Right forelimb (tissue), 1 donor: ENCODE data around the gene NDUFA8.

Experiments used
- DNase-seq: peaks from one replicate; pipeline ENCODE4 v3.0.0-alpha.2; 2018

Gene NDUFA8

GRCh38 chr9:122183501-122183900, 23.9 kb upstream of the NDUFA8 start:
- DNase-seq: no peak

DNA sequence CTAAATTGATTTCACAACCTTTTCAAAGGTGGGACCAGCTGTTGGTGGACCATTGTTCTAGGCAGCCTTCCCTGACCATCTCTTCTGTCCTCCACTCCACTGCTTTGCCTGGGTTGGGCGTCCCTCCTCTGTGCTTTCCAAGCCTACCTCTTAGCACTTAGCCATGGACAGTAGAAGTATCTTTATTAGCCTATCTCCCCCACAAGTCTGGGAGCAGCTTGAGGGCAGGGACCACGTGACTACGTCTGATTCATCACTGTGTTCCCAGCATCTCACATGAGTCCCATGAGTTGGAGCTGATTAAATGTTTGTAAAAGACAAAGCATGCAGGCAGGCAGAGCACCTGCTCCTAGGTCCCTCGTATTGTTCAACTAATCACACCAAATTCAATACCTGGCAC, 21.1 kb upstream of the NDUFA8 start:
- no peak for DNase-seq

- no peak for DNase-seq
Measured at GRCh38 chr9:122179690-122180074, 20.1 kb upstream of the NDUFA8 start.

GRCh38 chr9:122179054-122179689, 19.6 kb upstream of the NDUFA8 start:
- no peak for DNase-seq

- DNase-seq: no peak
Measured at GRCh38 chr9:122176916-122177315, 17.3 kb upstream of the NDUFA8 start.

DNA sequence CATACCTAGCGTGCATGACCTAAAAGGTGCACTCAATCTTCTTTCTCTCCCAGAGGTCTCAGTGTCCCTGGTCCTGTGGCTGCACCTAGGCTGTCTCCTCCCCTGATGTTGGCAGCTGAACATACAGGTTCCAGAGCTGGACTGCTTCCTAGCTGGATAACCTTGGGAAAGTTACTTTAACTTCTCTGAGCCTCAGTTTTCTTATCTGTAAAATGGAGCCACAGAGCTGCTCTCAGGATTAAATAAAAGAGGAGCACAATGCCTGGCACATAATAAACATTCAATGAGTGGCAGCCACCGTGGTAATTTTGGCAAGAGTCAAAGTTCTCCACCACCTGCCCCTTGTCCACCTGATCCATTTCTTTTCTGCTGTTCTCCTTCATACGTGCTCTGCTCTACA, 14.1 kb upstream of the NDUFA8 start:
- no peak for DNase-seq

DNA sequence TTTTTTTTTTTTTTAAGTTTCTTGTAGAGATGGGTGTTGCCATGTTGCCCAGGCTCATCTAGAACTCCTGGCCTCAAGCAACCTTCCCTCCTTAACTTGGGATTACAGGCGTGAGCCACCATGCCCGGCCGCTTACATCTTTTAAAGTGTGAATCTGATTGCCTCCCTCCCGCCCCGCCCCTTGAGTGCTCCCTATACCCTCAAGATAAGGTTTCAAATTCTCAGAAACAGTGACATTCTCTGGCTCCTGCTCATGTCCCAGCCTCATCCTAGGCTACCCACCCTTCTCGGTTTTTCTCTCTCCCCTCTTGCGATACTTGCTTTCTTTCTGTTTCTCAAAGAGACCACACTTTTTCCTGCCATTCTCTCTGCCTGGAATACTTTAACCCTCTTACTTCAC, 12.6 kb upstream of the NDUFA8 start:
- DNase-seq: no peak

GRCh38 chr9:122168356-122168755, 8.8 kb upstream of the NDUFA8 start:
- no peak for DNase-seq

- no peak for DNase-seq
Measured at GRCh38 chr9:122164286-122164685, 4.7 kb upstream of the NDUFA8 start.

GRCh38 chr9:122162415-122162814, 2.8 kb upstream of the NDUFA8 start:
- DNase-seq: no peak

DNA sequence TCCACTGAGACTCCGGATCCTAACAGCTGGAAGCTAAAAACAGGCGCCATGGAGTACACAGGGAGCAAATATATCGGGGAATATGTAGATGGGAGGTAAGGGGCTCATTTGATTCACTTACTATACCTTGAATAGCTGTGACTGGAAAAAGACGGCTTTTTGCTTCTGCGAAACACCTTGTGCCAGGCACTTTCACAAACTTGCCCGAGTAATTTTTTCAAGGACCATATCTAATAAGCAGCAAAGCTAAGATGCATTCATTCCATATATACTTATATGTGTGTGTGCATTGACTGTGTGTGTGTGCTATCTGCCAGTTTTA, 307 bp upstream of the NDUFA8 start:
- no peak for DNase-seq

DNA sequence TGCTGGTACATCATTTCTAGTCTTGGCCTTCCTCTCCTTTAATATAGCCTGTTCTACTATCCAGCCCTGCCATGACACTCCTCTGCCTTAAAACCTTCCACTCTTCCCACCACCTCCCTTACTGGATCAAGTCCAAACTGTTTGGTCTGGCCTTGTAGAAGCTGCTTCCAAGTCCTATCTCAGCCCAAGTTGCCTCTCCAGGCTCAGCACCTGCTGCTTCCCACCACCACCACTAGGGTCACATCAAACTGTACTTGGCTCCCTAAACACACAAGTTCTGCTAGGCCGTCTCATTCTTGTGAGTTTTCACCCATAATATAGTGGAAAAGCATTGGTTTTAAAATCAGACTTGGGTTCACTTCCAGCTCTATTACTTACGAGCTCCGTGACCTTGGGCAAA, 1.4 kb downstream of the NDUFA8 start:
- DNase-seq: no peak

DNA sequence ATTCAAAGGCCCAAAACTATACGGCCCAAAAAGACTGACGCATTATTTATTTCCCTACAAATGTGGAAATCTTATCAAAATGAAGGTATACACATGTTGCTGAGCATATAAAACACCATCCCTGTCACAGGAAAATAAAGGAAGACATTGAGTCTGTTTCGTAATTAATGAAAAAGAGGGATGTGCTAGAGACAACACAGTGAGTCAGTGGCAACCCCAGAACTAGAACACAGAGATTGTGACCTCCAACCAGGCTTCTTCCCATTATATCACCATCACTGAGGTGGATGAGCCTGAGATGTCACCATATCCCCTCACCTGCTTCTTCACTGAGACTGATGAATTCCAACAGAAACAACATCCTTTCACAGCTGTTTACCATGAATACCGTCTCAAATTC, 3.8 kb downstream of the NDUFA8 start:
- no peak for DNase-seq

DNA sequence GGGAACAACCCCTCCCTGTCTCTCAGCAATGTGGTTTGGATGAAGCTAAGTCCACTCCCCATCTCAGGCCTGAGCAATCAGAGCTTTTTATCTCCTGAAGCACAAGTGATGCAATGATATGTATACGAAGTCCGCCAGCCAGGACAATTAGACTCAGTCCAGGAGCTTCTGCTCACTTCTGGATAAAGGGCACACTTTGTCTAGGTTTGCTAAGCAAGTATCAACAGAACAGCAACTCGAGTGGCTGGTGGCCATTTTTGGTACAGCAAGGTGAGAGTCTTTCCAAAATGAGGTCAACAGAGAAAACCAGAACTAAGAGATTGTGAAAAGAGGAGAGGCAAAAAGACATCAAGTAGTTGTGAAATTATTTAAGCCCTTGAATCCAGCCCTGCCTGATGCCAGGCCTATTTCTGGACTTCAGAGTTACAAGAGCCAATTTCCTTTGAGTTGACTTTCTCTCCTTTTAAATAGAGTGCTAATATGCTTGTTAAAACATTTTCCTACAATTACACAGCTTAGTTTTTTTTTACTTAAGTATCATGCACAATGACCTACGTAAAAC, 8.2 kb downstream of the NDUFA8 start:
- no peak for DNase-seq

GRCh38 chr9:122145592-122145863, 14.1 kb downstream of the NDUFA8 start:
- DNase-seq: no peak

GRCh38 chr9:122144836-122145591, 14.6 kb downstream of the NDUFA8 start:
- no peak for DNase-seq

DNA sequence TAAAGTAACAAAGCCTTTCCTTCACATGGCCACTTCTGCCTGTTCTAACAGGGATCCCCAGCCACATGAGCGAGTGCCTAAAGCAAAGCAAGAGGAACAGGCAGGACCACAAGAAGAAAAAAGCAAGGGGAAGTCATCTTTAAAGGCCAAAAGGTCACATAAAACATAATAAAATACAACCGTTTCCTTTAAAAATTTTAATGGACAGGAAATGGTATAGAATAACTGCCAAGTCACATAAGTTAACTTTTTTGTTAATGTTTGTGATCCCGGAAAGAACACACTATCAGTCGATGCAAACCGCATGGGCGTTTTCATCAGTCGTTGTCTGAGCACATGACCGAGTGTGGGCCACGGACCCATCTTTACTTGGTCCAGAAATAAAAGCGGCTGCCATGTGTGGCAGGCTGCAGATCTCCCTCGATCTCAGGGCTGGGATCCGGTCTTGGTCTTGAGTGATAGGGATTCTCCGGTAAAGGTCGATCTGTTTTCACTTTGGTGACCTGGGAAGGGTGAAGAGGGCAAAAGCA, 15.6 kb downstream of the NDUFA8 start:
- DNase-seq: no peak

DNA sequence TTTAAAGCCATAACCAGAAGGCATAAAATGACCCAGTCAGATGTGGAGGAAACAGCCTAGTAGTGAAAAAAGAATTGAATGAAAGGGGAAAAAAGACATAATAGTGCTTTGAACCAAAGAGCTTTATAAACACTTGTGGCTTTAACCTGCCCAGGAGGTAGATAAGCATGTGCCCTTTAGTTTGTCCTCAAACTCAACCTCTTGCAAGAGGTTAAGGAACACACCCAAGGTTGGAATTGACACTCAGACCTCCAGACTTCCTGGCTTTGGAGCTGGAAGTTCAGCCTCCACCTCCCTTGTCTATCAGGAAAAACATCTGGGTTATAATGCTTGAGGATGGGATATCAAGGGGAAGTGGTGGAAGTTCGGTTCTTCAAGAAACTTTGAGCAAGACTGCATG, 16.3 kb downstream of the NDUFA8 start:
- no peak for DNase-seq

GRCh38 chr9:122141671-122142070, 17.9 kb downstream of the NDUFA8 start:
- no peak for DNase-seq

GRCh38 chr9:122140368-122141193, 19.0 kb downstream of the NDUFA8 start:
- no peak for DNase-seq

- no peak for DNase-seq
Measured at GRCh38 chr9:122138560-122139268, 20.9 kb downstream of the NDUFA8 start.

DNA sequence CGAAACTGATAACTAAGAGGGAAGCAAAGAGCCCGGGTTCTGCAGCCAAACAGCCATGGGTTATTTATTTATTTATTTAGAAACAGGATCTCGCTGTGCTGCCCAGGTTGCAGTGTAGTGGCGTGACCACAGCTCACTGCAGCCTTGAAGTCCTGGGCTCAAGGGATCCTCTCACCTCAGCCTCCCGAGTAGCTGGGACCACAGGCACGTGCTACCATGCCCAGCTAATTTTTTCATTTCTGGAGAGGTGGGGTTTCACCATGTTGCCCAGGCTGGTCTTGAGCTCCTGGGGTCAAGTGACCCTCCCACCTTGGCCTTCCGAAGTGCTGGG, 24.1 kb downstream of the NDUFA8 start:
- DNase-seq: no peak

DNA sequence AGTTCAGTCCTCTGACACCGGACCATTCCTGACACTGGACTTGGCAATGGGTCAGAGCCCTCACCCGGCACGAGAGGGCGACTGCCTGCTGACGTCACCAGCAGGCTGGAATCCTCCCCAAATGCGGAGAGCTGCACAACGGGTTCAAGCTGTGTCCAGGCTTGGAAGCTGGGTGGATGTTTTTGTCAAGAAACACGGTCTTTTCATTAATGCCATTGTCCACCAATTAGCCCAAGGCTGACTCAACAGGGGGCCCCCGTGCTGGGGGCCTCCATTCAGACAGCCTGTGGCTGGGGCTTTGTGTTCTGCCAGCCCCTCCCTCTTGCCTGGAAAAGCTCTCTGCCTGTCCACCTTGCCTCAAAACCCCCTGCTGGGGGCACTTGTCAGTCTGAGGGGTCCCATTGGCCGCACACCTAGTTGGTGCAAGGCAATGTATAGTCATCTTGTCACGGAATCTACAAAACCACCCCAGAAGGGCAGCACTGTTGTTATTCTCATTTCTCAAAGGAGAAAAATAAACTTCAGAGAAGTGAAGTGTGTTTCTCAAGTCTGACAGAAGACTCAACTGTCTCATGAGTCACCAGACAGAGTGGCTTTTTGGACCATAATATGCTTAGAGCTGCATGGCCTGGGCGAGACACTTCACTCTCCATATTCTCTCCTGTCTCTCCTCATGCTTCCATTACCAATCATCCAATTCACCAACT, 24.6 kb downstream of the NDUFA8 start:
- DNase-seq: no peak
